Measurements from ENCODE around the gene LGI4.

DNA sequence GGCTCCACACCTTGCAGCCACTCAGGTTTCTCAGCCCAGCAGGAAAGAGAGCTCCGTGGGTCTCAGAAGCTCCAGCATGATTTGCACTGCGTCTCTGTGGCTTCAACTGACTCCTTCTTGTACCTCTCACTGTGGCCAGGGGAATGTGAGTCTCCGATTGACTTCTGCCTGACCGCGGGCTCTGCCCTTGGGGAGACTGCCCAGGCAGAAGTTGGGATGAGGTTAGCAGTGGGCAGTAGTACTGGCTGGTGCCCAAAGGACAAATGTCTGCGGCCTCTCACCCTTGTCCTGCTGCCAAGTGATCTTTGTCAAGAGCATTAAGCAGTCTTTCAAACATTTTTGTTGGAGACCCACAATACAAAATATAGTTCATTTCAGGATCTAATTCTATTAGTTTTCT lies 53.7 kb downstream of the LGI4 start:
- TF ChIP-seq CTCF (IDR thresholded peaks at IDR 0.05 in 2 of 3, conservative IDR thresholded peaks at IDR 0.05 in 1 of 3; ENCODE audit: borderline replicate concordance in 1 of 3, insufficient read depth in 1 of 3, low read depth in 2 of 3, low read length in 2 of 3) (no peak), ATF3 (IDR thresholded peaks at IDR 0.05) (no peak), CEBPB (IDR thresholded peaks at IDR 0.05; ENCODE audit: low read depth) (no peak), RAD21 (IDR thresholded peaks at IDR 0.05; ENCODE audit: low read depth) (no peak)
- TF ChIP-seq, protein P1, sequence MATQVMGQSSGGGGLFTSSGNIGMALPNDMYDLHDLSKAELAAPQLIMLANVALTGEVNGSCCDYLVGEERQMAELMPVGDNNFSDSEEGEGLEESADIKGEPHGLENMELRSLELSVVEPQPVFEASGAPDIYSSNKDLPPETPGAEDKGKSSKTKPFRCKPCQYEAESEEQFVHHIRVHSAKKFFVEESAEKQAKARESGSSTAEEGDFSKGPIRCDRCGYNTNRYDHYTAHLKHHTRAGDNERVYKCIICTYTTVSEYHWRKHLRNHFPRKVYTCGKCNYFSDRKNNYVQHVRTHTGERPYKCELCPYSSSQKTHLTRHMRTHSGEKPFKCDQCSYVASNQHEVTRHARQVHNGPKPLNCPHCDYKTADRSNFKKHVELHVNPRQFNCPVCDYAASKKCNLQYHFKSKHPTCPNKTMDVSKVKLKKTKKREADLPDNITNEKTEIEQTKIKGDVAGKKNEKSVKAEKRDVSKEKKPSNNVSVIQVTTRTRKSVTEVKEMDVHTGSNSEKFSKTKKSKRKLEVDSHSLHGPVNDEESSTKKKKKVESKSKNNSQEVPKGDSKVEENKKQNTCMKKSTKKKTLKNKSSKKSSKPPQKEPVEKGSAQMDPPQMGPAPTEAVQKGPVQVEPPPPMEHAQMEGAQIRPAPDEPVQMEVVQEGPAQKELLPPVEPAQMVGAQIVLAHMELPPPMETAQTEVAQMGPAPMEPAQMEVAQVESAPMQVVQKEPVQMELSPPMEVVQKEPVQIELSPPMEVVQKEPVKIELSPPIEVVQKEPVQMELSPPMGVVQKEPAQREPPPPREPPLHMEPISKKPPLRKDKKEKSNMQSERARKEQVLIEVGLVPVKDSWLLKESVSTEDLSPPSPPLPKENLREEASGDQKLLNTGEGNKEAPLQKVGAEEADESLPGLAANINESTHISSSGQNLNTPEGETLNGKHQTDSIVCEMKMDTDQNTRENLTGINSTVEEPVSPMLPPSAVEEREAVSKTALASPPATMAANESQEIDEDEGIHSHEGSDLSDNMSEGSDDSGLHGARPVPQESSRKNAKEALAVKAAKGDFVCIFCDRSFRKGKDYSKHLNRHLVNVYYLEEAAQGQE (IDR thresholded peaks at IDR 0.05; ENCODE audit: low read depth), result no peak
- TF ChIP-seq, protein P2, sequence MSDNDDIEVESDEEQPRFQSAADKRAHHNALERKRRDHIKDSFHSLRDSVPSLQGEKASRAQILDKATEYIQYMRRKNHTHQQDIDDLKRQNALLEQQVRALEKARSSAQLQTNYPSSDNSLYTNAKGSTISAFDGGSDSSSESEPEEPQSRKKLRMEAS (IDR thresholded peaks at IDR 0.05), result no peak
